A673 (cell line): ENCODE results near the gene LITAFD. TPM values are rescaled to one million over a fixed set of nuclear protein-coding genes. Genes with fewer than 3 reads are reported as not detected.
A peak's percentile ranks its signal among the peaks of the same experiment; 100 is the strongest.

Source experiments
- BruUV-seq: library from RNA; stranded (reverse); fragments of 400-500 nt; replicated peaks from 2 replicates; lab custom pipeline; 2021; lab: Mats Ljungman, UMichigan
- CTCF ChIA-PET: fragments of 300-600 bp; sonication (Branson Sonifier 250); formaldehyde crosslinking; loops from one replicate; lab custom pipeline; 2022; ENCODE audit warnings: antibody characterized with exemption; lab: Charles Lee
- POLR2A ChIA-PET: fragments of 300-600 bp; sonication (Branson Sonifier 250); formaldehyde crosslinking; loops from one replicate; lab custom pipeline; 2022; ENCODE audit warnings: antibody characterized with exemption; ENCODE audit not compliant: low non-redundant PET; lab: Charles Lee
- DNase-seq: peaks from one replicate; pipeline ENCODE4 v3.0.0-alpha.2; 2015; ENCODE audit warnings: low spot score
- H3K27ac ChIP-seq: fragments of 200-600 bp; sonication (generic); 2 replicates; pipeline ENCODE4 v1.5.1; 2016; ENCODE audit warnings: mixed run types, low read depth, mild to moderate bottlenecking, mixed read lengths, antibody characterized with exemption, low read length; ENCODE audit not compliant: poor library complexity, severe bottlenecking
- H3K27me3 ChIP-seq: fragments of 200-600 bp; sonication (generic); replicated peaks from 2 replicates; pipeline ENCODE4 v1.6.1; 2017; ENCODE audit warnings: mixed run types, low read depth, mild to moderate bottlenecking, mixed read lengths, antibody characterized with exemption, low read length; ENCODE audit not compliant: insufficient read depth, poor library complexity
- H3K36me3 ChIP-seq: fragments of 200-600 bp; sonication (generic); 2 replicates; pipeline ENCODE4 v1.6.1; 2016; ENCODE audit warnings: mixed run types, mild to moderate bottlenecking, mixed read lengths, antibody characterized with exemption, low read length; ENCODE audit not compliant: insufficient read depth, poor library complexity, severe bottlenecking
- H3K4me1 ChIP-seq: fragments of 200-600 bp; sonication (generic); 2 replicates; pipeline ENCODE4 v1.6.1; 2017; ENCODE audit warnings: mixed run types, mild to moderate bottlenecking, mixed read lengths, antibody characterized with exemption, low read length; ENCODE audit not compliant: insufficient read depth, poor library complexity, severe bottlenecking
- H3K4me3 ChIP-seq: fragments of 200-600 bp; sonication (generic); 2 replicates; pipeline ENCODE4 v1.5.1; 2016; ENCODE audit warnings: low read depth, mixed run types, mild to moderate bottlenecking, mixed read lengths, low read length; ENCODE audit not compliant: poor library complexity, severe bottlenecking
- H3K9me3 ChIP-seq: fragments of 200-600 bp; sonication (generic); 2 replicates; pipeline ENCODE4 v1.6.1; 2016; ENCODE audit warnings: mixed run types, low read depth, mild to moderate bottlenecking, mixed read lengths, antibody characterized with exemption, low read length; ENCODE audit not compliant: poor library complexity, severe bottlenecking
- CTCF ChIP-seq: fragments of 300-800, 200-600 bp; sonication (generic); conservative IDR thresholded peaks from 2 replicates; pipeline ENCODE4 v1.5.1; 2017; ENCODE audit warnings: low read depth, mild to moderate bottlenecking, antibody characterized with exemption, low read length, moderate library complexity, mixed read lengths
- EZH2 ChIP-seq: fragments of 200-600 bp; sonication (generic); IDR thresholded peaks from 2 replicates; pipeline ENCODE4 v1.6.1; 2017; ENCODE audit warnings: borderline replicate concordance, low read depth, mild to moderate bottlenecking, mixed read lengths, antibody characterized with exemption, low read length; ENCODE audit not compliant: poor library complexity, severe bottlenecking
- intact Hi-C: fragments of 100-400 bp; cut with micrococcal nuclease; formaldehyde crosslinking; loops from one replicate; pipeline ENCODE4 v1.10.0; 2022; ENCODE audit not compliant: unreplicated experiment
- total RNA-seq: library from RNA; stranded (reverse); gene quantifications from 2 replicates; pipeline ENCODE4 v1.2.3, GENCODE V29; 2021

Gene LITAFD
- total RNA-seq, 1 experiment from 2014 or later: not detected

- intact Hi-C loops: no loop called here
- no peak overlapping the region for H3K4me3 ChIP-seq
- H3K27me3 ChIP-seq: no peaks in the 10 kb centered on the region
- no peak overlapping the region for H3K27ac ChIP-seq
- no peak for DNase-seq
- POLR2A ChIA-PET: no interaction called here
- no peaks in the 10 kb centered on the region for H3K9me3 ChIP-seq
- H3K4me1 ChIP-seq: peaks cover 32% of the 10 kb centered on the region
- CTCF ChIA-PET: interaction anchor here (0.6 kb wide), 1 partner anchor 11 kb away, joined by 4 read pairs; no protein-coding TSS in a partner anchor
- peaks cover 44% of the 10 kb centered on the region for H3K36me3 ChIP-seq
- TF ChIP-seq CTCF (no peak), EZH2 (no peak)
- BruUV-seq: no TSS peak
These were observed 19.6 kb upstream of the LITAFD start for GRCh38 chr16:8862309-8863130.

- peak overlapping the region; percentile 45 for H3K27ac ChIP-seq
- H3K4me3 ChIP-seq: no peak overlapping the region
- H3K36me3 ChIP-seq: peaks cover 38% of the 10 kb centered on the region
- H3K9me3 ChIP-seq: no peaks in the 10 kb centered on the region
- BruUV-seq: no TSS peak
- no peak for DNase-seq
- intact Hi-C loops: no loop called here
- ChIA-PET CTCF (interaction anchor here (1.1 kb wide), 1 partner anchor 16 kb away, joined by 3 read pairs; no protein-coding TSS in a partner anchor), POLR2A (interaction anchor here (0.5 kb wide), 1 partner anchor 52 kb away, joined by 6 read pairs; no protein-coding TSS in a partner anchor)
- H3K4me1 ChIP-seq: peaks cover 32% of the 10 kb centered on the region
- no peaks in the 10 kb centered on the region for H3K27me3 ChIP-seq
- TF ChIP-seq EZH2: no peak
- no peak for TF ChIP-seq CTCF
These were observed 18.3 kb upstream of the LITAFD start for GRCh38 chr16:8863594-8864424.

GRCh38 chr16:8864480-8865110, 17.6 kb upstream of the LITAFD start:
- POLR2A ChIA-PET: no interaction called here
- no peak for DNase-seq
- intact Hi-C loops: loop anchor here (5.0 kb wide), 2 partner anchors 67 to 202 kb away; partner anchors contain the start of genes PMM2 and TMEM186
- Histone ChIP-seq H3K27me3 (no peaks in the 10 kb centered on the region), H3K4me1 (peaks cover 36% of the 10 kb centered on the region), H3K36me3 (peaks cover 31% of the 10 kb centered on the region), H3K9me3 (no peaks in the 10 kb centered on the region), H3K27ac (peak overlapping the region; percentile 45), H3K4me3 (no peak overlapping the region)
- no TSS peak for BruUV-seq
- CTCF ChIA-PET: interaction anchor here (1.1 kb wide), 1 partner anchor 16 kb away, joined by 3 read pairs; no protein-coding TSS in a partner anchor
- no peak for TF ChIP-seq CTCF
